NOMO-1 treated with DMSO at 0.1 percent for 48 hours (cell line): Measurements from ENCODE around the gene MYO15A.

ENCODE experiments used
- DNase-seq: peaks from one replicate; lab custom pipeline; 2025; ENCODE audit not compliant: unreplicated experiment; lab: John Stamatoyannopoulos, UW

MYO15A gene, protein sequence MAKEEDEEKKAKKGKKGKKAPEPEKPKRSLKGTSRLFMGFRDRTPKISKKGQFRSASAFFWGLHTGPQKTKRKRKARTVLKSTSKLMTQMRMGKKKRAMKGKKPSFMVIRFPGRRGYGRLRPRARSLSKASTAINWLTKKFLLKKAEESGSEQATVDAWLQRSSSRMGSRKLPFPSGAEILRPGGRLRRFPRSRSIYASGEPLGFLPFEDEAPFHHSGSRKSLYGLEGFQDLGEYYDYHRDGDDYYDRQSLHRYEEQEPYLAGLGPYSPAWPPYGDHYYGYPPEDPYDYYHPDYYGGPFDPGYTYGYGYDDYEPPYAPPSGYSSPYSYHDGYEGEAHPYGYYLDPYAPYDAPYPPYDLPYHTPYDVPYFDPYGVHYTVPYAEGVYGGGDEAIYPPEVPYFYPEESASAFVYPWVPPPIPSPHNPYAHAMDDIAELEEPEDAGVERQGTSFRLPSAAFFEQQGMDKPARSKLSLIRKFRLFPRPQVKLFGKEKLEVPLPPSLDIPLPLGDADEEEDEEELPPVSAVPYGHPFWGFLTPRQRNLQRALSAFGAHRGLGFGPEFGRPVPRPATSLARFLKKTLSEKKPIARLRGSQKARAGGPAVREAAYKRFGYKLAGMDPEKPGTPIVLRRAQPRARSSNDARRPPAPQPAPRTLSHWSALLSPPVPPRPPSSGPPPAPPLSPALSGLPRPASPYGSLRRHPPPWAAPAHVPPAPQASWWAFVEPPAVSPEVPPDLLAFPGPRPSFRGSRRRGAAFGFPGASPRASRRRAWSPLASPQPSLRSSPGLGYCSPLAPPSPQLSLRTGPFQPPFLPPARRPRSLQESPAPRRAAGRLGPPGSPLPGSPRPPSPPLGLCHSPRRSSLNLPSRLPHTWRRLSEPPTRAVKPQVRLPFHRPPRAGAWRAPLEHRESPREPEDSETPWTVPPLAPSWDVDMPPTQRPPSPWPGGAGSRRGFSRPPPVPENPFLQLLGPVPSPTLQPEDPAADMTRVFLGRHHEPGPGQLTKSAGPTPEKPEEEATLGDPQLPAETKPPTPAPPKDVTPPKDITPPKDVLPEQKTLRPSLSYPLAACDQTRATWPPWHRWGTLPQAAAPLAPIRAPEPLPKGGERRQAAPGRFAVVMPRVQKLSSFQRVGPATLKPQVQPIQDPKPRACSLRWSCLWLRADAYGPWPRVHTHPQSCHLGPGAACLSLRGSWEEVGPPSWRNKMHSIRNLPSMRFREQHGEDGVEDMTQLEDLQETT (N-terminal part only)

DNA sequence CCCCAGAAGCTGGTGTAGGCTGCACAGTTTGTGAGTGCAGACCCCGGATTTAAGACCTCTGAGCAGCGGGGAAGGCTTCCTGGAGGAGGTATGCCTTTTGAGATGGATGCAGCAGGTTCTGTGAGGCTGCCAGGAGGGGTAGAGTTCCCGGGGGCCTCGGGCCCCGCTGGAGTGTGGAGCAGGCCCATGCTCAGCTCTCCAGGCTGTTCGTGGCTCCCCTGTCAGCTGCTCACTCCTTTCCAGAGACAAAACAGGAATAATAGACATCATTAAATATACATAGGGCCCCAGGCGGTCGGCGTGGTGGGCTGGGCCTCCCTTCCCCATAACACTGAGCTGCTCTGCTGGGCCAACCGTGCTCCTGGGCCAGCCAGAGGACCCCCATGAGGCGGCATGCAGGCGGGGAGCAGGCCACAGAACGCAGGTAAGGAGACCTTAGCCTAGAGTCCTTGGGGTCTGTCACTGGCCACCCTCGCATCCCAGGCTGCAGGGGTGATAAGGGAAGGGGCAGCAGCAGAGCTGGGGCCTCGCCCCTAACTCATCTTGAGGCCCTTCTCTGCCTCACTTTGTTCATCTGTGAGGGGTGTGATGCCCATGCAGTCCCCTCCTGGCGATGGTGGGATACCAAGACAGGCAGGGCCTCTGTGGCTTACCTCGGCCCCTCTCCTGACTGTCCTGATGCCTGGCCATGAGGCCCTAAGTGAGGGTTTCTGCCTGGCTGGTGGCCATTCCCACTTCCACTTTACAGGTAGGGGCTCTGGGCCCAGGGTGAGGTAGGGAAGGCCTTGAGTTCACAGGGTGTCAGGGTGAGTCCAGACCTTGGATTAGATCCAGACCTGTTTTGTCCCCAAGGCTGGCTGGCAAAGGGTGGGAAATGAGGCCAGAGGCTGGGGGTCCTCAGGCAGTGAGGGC, at the start of gene MYO15A:
MYO15A (plus strand) TSS at position 356 of the 912 bp plus-strand sequence. CDS start 10,045 bp downstream, outside the sequence.
- DNase-seq, result no peak

DNA sequence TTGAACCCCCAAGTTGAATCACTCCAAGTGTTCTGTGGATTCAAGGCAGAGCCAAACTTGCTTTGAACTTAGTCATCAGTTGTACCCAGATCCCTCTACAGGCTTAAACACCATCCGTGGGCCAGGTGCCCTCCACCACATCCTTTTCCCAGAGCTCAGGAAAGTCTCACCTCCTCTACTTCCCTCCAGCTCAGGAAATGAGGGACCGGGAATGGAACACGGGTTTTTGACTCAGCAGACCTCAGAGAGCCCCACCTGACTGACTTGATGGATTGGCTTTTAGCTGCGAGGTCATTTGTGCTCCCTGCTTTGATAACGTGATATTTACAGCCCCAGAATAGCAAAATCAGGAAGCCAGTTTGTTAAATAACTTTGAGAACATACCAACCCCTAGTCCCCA, 49.3 kb upstream of the MYO15A start:
- no peak for DNase-seq

DNA sequence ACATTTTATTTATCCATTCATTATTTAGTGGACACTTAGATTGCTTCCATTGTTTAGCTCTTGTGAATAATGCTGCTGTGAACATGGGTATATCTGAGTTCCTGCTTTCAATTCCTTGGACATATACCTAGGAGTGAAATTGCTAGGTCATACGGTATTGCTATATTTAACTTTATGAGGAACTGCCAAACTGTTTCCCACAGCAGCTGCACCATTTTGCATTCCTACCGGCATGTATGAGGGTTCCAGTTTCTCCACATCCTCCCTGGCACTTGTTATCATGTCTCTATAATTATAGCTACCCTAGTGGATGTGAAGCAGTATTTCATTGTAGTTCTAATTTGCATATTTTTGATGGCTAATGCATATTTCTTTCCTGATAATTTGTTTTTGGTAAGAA, 44.5 kb upstream of the MYO15A start:
- no peak for DNase-seq

DNA sequence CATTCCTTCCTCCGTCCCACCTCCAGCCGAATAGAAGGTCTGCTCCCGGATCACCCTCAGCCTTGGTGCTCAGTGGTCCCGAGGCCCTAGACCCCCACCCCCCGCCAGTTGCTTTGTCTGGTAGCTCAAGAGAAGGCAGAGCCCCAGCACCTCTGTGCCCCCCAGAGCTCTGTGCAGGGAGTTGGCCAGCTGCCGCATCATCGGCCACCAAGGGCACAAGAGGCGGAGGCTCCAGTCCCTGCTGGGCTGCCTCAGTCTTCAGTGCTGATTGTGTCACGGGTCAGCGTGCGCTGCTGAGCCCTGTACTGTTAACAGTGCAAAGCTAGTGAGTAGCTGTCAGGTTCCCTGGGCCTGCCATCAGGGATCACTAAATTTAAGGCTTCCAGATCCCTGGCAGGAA, 43.0 kb upstream of the MYO15A start:
- DNase-seq, result no peak

DNA sequence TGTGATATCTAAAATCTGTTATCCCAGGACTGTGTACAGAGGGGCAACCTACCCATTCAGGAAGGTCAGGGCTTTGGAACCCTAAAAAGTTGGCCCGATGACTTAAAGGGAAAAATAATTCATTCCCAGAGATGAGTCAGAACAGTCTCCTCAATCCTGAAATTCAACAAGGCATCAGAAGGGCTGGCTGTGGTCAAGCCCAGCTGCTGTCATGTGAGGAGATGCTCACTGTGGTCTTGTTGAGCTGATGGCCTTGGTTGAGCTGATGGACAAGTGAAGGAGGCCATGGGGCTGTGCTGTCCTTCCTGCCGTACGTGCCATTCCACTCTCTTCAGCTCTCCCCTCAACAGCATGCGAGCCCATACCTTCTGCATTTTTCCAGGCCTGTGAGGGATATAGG, 41.7 kb upstream of the MYO15A start:
- no peak for DNase-seq

DNA sequence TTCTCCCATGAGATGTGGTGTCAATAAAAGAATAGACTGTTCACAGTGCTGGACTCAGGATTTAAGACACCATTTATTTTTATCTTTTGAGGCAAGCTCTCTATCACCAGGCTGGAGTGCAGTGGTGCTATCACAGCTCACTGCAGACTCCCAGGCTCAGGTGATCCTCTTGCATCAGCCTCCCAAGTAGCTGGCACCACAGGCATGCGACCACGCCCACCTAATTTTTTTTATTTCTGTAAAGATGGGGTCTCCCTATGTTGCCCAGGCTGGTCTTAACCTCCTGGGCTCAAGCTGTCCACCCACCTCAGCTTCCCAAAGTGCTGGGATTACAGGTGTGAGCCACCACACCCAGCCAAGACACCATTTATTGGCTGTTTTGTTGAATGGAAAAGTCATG, 39.5 kb upstream of the MYO15A start:
- no peak for DNase-seq

DNA sequence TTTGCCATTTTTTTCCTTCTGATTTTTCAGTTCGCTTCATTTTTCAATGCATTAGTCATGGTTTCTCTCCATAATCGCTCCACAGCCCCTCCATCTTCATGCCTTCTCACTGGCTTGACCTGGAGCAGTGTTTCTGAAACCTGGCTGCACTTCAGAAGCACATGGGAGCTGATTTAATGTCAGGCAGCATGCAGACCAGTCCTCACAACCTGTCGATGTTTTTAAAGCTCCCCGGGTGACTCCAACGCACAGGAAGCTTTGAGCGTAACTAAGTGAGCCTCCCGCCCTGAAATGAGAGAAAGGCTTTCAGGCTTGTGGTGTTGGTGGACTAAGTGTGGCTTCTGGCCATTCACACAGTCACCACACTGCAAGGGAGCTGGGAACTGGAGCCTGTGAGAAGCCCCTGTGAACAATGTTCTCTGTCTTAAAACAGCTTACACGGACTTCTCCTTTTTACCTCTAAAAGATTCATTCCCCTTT, 37.7 kb upstream of the MYO15A start:
- DNase-seq, result peak; percentile 27

DNA sequence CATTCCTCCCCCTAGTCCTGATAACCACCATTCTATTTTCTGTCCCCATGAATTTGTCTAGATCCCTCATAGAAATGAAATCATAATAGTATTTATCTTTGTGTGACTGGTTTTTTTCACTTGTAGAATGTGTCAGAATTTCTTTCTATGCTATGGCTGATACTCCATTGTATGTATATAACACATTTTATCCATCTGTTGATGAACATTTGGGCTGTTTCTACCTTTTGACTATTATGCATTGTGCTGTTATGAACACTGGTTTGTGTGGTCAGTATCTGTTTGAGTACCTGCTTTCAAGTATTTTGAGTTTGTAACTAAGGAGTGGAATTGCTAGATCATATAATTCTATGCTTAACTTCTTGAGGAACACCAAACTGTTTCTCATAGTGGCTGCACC, 36.8 kb upstream of the MYO15A start:
- DNase-seq, result no peak

DNA sequence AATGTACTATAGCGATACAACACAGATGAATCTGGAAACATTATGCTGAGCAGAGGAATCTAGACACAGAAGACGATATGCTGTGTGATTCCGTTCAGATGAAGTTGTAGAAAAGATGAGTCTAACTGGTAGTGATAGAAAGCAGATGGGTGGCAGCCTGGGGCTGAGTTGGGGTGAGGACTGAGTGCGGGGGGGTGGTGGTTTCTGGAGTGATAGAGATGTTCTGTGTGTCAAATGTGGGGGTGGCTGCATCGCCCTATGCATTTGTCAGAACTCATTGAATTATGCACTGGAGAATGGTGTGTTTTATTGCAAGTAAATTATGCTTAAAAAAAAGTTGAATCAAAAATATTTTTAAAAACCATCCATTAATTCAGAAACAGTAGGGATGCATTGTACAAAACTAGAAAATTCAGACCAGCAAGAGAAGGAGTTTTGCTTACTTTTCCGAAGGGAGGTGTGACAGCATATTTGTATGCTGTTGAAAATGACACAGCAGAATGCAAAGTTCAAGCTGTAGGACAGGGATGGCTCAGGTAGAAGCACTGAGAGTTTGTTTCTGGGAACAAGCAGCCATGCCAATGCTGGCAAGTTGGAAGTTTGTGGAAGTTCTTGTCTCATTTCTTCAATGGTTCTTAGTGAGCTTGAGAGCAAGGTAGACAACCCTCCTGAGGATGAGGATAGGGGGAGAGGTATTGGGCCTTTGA, 33.8 kb upstream of the MYO15A start:
- DNase-seq, result no peak

DNA sequence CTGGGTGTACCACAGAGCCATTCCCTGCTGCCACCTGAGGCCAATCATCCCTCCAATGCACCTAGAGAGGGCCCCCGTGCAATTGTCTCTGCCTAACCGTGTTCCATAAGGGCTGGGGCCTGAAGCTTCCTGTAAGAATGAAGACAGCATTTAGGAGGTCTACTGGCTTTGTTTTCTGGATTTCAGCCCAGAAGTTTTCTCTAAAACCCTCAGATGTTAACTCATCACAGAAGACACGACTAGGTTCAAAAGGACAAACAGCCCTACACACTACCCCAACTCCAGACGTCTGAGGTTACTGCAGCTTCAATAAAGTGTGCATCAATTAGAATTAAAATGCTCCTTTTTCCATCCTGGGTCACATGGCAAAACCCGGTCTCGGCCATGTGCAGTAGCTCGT, 31.6 kb upstream of the MYO15A start:
- no peak for DNase-seq

DNA sequence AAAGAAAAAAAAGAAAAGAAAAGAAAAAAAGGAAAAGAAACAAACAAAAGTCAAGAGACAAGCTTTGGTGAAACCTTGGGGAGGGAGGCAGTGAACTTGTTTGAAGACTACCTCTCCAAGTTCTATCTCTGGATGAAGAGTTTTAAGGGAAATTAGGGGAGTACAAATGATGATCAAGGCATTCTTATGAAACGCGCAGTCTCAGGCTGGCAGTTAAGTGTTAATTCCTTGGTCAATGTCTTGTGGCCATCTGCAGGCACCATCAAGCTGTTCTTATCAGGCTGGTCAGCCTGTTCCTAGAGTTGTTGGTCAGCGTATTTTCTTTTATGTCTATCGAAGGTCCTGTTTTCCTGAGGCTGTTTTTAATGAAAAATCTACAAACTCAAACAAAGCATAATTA, 29.0 kb upstream of the MYO15A start:
- no peak for DNase-seq

DNA sequence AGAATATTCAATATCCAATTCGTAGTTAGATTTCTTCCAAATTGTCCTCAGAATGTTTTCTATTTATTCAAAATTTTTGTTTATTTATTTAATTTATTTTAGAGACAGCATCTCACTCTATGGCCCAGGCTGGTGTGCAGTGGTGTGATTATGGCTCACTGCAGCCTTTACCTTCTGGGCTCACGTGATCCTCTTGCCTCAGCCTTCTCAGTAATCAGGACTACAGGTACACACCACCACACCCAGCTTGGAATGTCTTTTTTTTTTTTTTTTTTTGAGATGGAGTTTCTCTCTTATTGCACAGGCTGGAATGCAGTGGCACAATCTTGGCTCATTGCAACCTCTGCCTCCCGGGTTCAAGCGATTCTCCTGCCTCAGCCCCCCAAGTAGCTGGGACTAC, 24.3 kb upstream of the MYO15A start:
- DNase-seq, result no peak

DNA sequence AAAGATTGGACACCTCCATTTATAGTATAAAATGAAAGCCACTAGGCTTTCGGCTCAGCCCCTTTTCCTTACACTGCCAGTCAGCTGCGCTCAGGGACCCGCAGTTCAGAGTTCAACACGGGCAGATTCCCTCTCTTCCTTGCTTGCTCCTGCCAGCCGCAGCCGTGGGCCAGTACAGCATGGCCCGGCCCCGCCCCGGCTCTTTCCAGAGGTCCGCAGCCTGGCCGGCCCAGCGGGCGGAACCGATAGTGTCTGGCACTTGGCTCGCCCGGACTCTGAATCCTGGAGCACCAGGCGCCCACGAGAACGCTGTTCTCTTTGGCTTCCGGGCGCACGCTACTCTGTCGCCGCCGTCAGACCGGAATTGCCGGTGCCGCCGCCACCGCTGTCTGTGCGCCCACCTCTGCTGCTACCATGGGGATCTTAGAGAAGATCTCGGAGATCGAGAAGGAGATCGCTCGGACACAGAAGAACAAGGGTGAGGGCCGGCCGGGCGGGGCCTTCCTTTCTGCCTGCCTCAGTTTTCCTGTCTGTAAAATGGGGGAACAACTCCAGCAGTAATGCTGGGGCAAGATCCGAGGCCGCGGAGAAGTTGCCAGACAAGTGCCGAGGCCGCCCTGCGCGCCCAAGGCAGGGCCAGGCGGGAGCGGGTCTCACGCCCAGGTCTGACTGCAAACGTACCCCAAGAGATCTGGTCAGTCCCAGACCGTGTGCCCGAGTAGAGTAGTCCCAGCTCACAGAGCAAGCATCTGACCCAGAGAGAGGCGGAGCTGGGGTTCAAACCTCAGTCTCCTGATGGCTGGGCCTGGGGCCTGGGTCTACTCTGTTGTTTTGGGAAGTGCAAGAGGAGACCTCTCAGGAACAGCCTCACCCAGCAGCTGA, 20.7 kb upstream of the MYO15A start, which contains the start of gene DRG2:
DRG2 (plus strand) TSS at position 339 of the 882 bp plus-strand sequence; CDS start at position 415, 76 bp downstream.
- peak; percentile 77 for DNase-seq

DNA sequence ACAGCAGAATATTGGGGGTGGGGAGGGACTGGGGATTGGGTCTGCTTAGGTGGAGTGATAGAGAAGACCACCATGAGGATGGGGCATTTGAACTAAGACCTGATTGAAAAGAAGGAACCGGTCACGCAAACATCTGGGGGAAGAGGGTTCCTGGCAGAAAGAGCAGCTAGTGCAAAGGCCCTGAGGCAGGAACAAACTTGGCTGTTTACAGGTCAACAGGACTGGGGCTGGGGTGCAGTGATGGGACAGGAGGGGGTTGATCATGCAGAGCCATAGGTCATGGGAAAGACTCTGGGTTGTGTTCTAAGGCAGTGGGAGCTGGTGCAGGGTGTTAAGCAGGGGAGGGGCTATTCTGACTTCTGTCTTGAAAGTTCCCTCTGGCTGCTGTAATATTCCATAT, 18.9 kb upstream of the MYO15A start:
- no peak for DNase-seq

DNA sequence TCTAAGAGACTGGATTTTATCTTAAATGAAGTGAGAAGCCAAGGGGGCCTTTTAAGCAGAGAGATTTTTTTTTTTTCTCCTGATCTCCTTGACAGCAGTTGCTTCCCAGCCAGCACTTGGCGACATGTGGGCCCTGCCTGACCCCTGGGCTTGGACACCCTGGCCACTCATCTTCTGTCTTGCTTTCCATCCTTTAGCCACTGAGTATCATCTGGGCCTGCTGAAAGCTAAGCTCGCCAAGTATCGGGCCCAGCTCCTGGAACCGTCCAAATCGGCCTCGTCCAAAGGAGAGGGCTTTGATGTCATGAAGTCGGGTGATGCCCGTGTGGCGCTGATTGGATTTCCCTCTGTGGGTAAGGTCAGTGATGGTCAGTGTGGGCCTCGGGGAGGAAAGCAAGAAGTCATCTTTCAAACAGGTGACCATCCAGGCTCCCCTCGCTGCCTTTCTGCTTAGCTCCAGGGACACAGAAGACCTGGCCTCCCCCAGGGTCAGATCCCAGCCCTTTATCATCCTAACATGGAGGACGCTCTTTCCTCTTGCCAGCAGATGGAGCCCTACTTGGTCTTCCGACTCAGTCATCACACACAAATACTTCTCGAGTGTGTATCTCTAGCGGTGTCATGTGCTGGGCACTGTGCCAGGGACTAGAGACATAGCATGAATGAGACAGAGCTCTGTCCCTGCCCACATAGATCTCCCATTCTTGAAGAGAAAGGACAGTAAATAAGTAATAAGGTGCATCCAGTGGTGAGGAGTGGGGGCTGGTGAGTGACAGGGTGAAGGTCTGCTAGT, 14.7 kb upstream of the MYO15A start:
- no peak for DNase-seq

DNA sequence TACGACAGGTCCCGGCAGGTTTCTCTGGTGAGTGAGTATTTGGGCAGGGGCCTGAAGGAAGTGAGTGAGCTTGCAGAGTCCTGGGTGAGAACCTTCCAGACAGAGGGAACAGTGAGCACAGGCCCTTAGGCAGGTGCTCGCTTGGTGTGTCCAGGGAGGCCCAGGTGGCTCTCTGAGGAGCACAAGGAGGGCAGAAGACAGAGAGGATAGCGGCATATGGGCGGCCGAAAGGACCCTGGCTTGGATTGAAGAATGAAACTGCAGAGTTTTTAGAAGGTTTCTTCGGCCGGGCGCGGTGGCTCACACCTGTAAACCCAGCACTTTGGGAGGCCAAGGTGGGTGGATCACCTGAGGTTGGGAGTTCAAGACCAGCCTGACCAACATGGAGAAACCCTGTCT, 14.1 kb upstream of the MYO15A start:
- DNase-seq, result no peak

DNA sequence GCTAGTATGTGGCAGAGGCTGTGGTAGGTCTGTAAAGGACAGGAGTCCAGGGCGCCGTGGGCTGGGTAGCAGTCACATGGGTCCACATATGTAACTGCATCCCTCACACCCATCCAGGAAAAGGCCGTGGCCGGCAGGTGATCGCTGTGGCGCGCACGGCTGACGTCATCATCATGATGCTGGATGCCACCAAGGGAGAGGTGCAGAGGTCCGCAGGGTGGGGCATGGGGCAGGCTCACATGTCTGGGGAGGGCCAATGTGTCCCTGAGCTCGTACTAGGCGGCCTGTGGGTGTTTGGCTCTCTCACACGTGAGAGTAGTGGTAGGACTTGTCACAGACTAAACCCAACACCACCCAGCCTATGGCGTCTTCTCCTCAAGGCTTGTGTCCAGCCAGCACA, 9.0 kb upstream of the MYO15A start:
- no peak for DNase-seq

DNA sequence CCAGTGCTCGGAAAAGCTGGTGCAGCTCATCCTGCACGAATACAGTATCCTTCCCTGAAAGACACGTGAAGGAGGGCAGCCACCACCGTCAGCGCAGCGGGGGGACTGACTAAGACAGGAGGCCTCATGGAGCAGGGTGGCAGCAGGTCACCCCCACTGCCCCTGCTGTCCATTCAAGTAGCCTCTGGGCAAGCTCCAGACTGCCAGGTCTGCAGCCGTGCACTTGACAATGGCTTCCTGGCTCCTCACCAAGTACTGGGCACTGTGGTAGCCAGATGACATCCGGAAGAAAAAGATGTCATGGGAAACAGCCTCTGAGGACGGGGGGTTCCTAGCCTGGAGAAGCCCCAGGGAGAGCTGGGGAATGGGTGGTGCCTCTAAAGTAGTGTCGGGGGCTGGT, 7.9 kb upstream of the MYO15A start:
- DNase-seq, result no peak
